ENCODE results near the gene ITGB2.

The ITGB2 gene

DNA sequence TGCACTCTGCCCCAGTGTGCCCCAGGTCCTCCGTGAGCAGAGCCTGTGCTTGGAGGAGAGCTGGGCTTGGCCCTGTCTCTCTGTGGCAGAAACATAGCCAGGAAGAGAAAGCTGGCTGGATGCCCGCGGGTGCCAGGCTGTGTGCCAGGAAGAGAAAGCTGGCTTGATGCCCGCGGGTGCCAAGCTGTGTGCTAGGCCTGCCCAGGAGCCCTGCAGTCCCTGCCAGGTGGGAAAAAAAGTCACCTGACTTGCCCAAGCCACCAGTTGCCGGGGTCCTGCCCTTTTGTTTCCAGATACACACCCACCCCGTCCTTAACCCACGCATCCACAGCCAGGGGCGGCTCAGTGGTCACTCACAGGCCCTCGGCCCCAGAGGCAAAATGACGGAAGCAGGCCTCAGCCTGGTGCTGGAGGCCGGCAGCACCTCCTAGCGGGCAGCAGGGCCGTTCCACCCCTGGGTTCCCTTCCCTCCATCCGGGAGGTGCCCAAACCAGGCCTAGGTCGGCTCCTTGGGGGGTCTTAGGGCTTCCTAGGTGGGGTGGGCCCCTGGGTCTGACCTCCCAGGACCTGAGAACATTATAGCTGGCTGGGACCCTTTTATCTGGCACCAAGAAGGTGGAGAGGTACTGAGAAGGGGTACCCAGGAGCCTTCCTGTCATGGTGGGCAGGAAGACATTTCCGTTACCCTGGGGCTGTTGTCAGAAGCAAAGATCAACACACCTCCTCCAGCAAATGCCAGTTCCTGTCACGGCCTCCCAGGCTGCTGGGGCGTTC is 9.1 kb downstream of the ITGB2 start:
- DNase-seq (ENCODE audit: extremely low read depth in 1 of 2, low read depth in 1 of 2), result no peak

DNA sequence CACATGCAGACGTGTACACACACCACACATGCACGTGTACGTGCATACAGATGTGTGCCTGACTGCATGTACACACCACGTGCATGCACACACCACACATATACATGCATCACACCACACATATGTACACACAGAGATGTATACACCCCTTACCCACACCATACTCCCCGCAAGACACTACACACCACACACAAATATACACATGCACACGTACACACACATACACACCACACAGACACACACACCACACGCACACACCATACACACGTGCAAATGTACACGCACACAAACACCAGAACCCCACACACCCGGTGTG is 9.7 kb downstream of the ITGB2 start:
- DNase-seq (ENCODE audit: extremely low read depth in 1 of 2, low read depth in 1 of 2), result no peak

DNA sequence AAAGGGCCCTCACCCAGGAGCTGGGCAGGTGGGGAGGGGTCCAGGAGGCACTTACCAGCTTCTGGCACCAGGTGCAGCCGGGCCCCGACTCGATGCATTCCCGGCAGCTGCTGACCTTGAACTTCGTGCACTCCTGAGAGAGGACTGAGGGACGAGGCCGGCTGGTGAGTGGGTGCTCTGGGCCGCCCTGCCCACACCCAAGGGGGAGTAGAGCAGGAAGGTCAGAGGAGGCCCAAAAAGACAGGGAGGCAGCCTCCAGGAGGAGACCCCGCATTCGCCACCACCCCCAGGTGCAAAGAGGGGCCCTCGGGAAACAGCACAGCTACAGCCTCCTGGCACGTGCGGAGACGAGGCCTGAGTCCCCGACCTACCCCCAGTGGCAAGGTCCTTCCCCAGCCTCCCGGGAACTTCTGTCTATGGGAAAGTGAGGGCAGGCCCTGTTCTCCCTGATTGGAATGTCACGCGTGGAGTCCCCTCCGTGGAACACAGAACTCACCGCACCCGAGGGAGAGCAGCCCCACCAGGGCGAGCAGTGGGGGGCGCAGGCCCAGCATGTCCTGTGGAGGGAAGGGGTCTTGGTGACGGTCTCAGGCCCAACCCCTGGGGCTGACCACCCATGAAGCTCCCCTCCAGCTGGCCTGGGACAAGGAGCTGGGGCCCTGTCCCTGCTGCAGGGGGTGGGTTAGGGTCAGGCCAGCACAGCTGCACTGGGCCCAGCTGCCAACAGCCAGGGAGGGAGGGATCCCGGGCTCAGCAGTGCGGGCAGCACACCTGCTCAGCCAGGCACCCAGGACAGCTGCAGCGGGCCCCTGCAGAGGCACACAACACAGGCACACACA is 10.3 kb downstream of the ITGB2 start:
- no peak for DNase-seq (ENCODE audit: extremely low read depth in 1 of 2, low read depth in 1 of 2)

DNA sequence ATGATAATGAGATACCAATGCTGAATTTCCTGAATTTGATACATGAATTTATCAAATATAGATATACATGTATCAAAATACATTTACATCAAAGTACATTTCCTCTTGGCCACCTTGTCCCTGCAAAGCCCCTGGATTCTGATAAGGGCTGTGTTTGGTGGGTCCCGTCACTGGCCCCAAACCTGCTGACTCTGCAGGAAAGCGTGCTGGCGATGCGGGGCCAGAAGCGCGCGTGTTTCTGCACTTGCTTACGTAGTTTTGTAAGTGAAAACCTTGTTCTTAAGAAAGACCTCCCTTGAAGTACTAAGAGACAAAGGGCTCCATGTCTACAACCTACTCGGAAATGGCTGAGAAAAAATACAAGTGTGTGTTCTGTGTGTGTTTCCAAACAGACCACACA is 11.0 kb downstream of the ITGB2 start:
- DNase-seq (ENCODE audit: extremely low read depth in 1 of 2, low read depth in 1 of 2), result no peak

- DNase-seq (ENCODE audit: extremely low read depth in 1 of 2, low read depth in 1 of 2), result no peak
Measured at GRCh38 chr21:44908908-44909307, 11.8 kb downstream of the ITGB2 start.

GRCh38 chr21:44907966-44908895 is 12.5 kb downstream of the ITGB2 start:
- no peak for DNase-seq (ENCODE audit: extremely low read depth in 1 of 2, low read depth in 1 of 2)

DNA sequence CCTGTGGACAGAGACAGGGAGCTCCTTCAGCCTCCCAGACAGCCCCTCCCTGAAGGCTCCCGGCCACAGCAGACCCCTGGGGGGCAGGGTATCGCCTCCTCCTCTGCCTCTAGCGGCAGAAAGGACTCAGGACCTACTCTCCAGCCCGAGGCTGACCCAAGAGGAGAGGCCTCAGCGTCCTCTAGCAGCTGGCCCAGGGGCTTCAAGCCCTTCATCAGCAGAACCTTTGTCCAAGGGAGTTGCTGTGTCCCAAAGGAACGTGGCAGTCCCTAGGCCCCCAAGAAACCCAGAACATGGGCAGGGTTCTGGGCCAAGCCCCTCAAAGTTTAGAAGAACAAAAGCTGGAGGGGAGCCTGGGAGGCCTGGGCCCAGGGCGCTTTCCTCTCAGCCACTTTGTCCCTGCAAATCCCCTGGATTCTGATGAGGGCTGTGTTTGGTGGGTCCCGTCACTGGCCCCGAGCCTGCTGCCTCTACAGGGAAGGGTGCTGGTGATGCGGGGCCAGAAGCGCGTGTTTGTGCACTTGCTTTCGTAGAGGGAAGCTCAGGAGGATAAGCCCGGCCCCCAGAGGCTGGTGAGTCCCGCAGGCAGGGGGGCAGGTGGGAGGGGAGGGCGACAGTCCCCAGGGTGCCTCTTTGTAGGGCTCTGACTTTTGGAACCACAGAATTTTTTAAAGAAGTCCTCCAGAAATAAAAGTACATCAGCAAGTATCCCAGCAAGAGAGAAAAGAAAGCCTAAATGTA is 13.3 kb downstream of the ITGB2 start:
- no peak for DNase-seq (ENCODE audit: extremely low read depth in 1 of 2, low read depth in 1 of 2)

DNA sequence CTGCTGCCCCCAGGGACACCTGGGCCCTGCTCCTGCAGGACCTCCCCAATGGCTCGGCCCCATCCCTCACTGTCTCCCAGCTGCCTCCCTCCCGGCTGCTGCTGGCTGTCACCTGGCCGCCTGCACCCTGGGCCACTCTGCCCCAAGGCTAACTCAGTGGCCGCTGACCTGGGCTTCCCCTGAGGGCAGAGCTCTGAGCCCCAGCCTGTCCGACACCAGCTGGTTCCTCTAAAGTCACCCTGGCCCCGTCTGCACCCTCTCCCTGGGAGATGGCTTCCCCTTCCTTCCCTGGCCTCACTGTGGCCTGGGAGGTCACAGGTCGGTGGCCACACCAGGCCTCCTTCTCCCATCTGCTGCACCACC is 15.0 kb downstream of the ITGB2 start:
- no peak for DNase-seq (ENCODE audit: extremely low read depth in 1 of 2, low read depth in 1 of 2)

DNA sequence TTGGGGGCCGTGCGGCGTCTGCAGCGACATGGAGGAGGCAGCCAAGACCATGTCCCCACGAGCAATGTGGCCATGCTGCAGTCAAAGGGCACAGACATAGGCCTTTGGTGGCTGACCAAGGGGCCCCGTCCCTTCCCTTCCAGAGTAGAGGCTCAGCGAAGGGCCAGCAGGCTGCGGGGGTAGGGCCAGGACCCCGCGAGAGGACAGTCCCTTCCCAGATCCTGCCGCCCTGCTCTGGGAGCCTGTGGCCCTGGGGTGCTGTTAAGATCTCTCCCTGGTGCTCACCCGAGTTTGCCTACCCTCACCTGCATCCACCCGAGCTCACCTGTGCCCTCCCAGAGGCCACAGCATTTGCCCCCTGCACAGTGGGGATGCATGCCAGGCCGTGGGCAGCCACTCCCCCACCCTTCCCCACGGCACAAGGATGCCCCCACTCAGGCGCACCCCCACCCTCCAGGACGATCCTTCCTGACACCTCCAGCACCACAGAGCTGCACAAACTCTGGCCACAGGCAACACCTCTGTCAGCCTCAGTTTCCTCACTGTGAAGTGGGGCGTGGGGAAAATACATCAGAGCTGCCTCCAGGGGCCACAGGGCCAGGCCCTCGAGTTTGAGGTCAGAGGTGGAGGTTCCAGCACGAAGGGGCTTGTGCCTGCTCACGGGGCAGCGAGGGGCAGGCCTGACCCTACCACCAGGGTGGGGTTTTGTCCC is 15.5 kb downstream of the ITGB2 start:
- no peak for DNase-seq (ENCODE audit: extremely low read depth in 1 of 2, low read depth in 1 of 2)

- DNase-seq (ENCODE audit: extremely low read depth in 1 of 2, low read depth in 1 of 2), result no peak
Measured at GRCh38 chr21:44904141-44904923, 16.4 kb downstream of the ITGB2 start.

DNA sequence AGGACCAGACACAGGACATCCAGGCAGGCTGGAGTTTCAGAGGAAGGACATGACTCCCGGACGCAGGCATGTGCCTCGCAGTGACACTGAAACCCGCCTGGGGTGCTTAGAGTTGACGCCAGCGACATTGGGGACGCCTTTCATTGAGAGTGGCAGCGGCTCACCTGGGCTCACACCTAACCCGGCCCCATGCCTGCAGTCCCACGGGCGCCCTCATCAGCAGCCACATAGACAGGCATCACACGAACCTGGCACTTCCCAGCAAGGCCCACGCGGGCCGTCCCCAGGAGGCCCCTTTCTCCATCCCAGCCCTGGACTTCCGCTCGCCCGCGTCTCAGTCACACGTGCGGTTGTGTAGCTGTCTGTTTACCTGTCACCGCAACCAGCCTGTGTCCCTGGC is 17.0 kb downstream of the ITGB2 start:
- DNase-seq (ENCODE audit: extremely low read depth in 1 of 2, low read depth in 1 of 2), result no peak

- no peak for DNase-seq (ENCODE audit: extremely low read depth in 1 of 2, low read depth in 1 of 2)
Measured at GRCh38 chr21:44903050-44903685, 17.5 kb downstream of the ITGB2 start.

DNA sequence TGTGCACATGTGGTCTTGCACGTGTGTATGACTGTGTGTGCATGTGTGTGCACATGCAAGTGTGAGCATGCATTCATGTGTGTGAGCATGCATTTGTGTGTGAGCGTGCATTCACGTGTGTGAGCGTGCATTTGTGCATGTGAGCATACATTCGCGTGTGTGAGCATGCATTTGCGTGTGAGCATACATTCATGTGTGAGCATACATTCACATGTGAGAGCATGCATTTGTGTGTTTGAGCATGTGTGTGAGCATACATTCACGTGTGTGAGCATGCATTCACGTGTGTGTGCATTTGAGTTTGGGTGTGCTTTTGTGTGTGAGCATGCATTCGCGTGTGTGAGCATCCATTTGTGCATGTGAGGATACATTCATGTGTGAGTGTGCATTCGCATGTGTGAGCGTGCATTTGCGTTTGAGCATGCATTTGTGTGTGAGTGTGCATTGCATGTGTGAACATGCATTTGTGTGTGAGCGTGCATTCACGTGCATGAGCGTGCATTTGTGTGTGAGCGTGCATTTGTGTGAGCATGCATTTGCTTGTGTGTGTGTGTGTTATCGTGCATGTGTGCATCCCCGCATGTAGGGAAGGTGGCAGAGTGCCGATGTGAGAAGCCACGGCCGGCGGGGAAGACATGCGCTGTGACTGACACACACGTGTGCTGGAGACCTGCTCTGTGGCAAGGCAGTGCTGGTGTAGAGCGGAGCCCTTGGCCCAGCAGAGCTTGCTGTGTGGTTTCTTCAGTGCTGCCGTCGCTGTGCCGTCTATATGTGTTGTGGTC is 18.2 kb downstream of the ITGB2 start:
- DNase-seq (ENCODE audit: extremely low read depth in 1 of 2, low read depth in 1 of 2), result no peak

GRCh38 chr21:44901391-44902074 is 19.2 kb downstream of the ITGB2 start:
- no peak for DNase-seq (ENCODE audit: extremely low read depth in 1 of 2, low read depth in 1 of 2)

DNA sequence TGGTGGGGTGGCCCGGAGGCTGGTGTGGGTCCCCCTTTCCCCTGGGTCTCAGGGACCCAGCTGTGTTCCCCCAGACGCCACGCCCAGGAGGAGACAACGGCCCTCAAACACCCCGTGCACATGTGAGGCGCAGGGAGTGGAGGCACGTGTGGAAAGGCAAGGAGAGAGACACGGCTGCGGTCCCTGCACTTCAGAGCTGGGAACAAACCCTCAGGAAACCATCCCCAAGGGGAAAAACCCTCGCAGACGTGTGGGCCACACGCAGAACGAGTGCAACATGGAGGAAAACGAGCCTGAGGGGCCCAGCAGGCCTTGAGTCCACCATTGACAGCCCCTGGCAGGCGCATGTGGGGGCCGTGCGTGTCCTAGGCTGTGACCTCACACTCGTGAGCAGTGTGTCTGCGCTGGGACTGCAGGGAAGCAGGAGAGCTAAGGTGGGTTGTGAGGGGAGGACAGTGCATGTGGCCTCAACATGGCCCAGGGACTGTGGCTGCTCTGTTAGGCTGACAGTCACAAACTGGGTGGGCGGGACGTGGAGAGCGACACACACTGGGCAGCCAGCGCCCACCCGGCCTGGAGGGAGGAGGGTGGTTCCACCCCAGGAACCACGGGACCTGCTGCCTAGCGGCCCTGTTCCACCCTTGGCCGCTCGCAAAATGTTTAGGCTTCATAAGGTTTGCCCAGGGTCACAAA is 20.0 kb downstream of the ITGB2 start:
- no peak for DNase-seq (ENCODE audit: extremely low read depth in 1 of 2, low read depth in 1 of 2)

DNA sequence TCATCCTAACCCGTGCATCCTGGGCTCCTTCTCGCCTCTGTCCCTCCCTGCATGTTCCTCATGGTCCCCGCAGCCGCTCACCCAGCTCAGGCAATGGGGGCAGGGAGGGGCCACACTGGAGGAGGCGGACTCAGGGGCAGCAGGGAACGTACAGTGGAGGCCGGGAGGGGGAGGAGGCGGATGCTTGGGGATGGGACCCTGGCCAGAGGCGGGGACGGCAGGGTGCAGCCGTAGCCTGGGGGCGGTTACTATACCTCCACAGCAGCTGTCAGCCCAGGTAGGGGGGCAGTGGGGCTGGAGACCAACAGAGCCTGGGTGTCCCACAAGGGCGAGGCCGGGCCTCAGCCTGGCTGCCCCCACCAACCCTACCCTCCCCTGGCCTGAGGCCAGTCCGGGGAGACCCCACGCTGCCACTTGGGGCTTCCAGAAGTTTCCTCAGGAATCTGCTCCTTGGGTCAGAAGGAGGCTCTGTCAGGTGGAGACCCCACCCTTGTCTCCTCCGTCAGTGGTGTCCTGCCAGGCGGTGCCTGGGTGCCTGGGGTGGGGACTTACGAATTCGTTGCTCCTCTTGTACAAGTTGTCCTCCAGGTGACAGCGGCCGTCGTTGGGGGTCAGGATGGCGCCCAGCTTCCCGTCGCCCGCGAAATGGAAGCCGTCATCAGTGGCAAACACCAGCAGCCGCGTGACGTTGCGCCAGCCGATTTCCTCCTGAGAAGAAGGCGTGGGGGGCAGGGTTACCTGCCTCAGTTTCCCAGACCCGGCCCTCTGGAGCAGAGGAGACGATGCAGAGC is 20.7 kb downstream of the ITGB2 start:
- no peak for DNase-seq (ENCODE audit: extremely low read depth in 1 of 2, low read depth in 1 of 2)

All from activated CD8-positive, alpha-beta memory T cell treated with anti-CD3 and anti-CD28 coated beads for 1 hour (primary cell).